ENCODE results near the gene FHL2. TPM values are rescaled to one million over a fixed set of nuclear protein-coding genes. Genes with fewer than 3 reads are reported as not detected.

Gene FHL2
- total RNA-seq, 1 experiment from 2014 or later = 13.9 TPM

- no peak for DNase-seq (ENCODE audit: extremely low read depth, low read depth)
Observed at GRCh38 chr2:105380432-105381100, 18.3 kb downstream of the FHL2 start.

- DNase-seq (ENCODE audit: extremely low read depth, low read depth) = no peak
Observed at GRCh38 chr2:105379741-105380186, 19.1 kb downstream of the FHL2 start.

GRCh38 chr2:105378921-105379383, 19.9 kb downstream of the FHL2 start:
- DNase-seq (ENCODE audit: extremely low read depth, low read depth) = no peak

GRCh38 chr2:105378276-105378840, 20.5 kb downstream of the FHL2 start:
- DNase-seq (ENCODE audit: extremely low read depth, low read depth) = no peak

- no peak for DNase-seq (ENCODE audit: extremely low read depth, low read depth)
Observed at GRCh38 chr2:105377871-105378270, 21.0 kb downstream of the FHL2 start.

GRCh38 chr2:105376789-105377240, 22.0 kb downstream of the FHL2 start:
- DNase-seq (ENCODE audit: extremely low read depth, low read depth) = no peak

- DNase-seq (ENCODE audit: extremely low read depth, low read depth) = no peak
Observed at GRCh38 chr2:105376010-105376409, 22.8 kb downstream of the FHL2 start.

GRCh38 chr2:105375001-105375561, 23.8 kb downstream of the FHL2 start:
- DNase-seq (ENCODE audit: extremely low read depth, low read depth) = no peak

GRCh38 chr2:105373895-105374401, 24.9 kb downstream of the FHL2 start:
- no peak for DNase-seq (ENCODE audit: extremely low read depth, low read depth)

GRCh38 chr2:105373344-105373781, 25.5 kb downstream of the FHL2 start:
- no peak for DNase-seq (ENCODE audit: extremely low read depth, low read depth)

- DNase-seq (ENCODE audit: extremely low read depth, low read depth) = no peak
Observed at GRCh38 chr2:105371810-105372209, 27.0 kb downstream of the FHL2 start.

- no peak for DNase-seq (ENCODE audit: extremely low read depth, low read depth)
Observed at GRCh38 chr2:105371156-105371555, 27.7 kb downstream of the FHL2 start.

- DNase-seq (ENCODE audit: extremely low read depth, low read depth) = peak; percentile 82
Observed at GRCh38 chr2:105369777-105370690, 28.8 kb downstream of the FHL2 start.

- DNase-seq (ENCODE audit: extremely low read depth, low read depth) = no peak
Observed at GRCh38 chr2:105368759-105369408, 30.0 kb downstream of the FHL2 start.

GRCh38 chr2:105365206-105365605, 33.6 kb downstream of the FHL2 start:
- DNase-seq (ENCODE audit: extremely low read depth, low read depth) = no peak

GRCh38 chr2:105364436-105365139, 34.3 kb downstream of the FHL2 start:
- no peak for DNase-seq (ENCODE audit: extremely low read depth, low read depth)

GRCh38 chr2:105362862-105363591, 35.8 kb downstream of the FHL2 start:
- no peak for DNase-seq (ENCODE audit: extremely low read depth, low read depth)

- no peak for DNase-seq (ENCODE audit: extremely low read depth, low read depth)
Observed at GRCh38 chr2:105361102-105361889, 37.6 kb downstream of the FHL2 start.
